Measurements from ENCODE around the gene SZT2.

SZT2 gene

DNA sequence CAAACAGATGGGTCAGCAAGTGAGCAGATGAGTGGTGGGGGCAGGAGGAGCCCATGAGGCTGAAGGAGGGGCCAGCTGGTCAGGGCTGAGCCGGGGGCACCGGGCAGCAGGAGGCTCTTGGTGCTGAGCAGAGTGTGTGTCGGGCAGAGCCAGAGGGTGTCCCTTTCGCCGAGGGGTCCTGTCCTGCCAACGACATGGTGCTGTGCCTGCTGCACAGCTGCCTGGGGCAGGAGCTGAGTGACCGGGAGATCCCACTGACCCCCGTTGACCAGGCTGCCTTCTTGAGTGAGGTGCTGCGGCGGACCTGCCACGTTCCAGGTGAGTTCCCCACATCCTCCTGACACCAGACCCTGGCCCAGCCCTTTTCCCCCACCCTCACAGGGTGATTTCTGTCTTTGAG, 36.5 kb downstream of the SZT2 start:
- DNase-seq: no peak

DNA sequence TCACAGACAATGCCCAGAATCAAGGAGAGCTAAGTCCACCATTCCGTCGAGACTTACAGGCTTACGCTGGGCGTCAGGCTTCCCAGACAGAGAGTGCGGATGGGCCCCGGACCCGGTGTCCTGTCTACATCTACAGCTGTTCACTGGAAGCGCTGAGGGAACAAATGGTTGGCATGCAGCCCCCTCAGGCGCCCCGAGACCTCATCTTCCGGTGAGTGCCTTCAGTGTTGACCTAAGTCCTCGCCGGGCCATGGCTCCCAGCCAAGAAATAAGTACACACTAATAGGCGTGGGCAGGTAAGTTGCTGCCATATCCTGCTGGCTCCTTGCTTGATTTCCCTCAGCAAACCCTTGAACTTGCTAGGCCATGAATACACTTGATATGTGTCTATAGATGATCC, 37.8 kb downstream of the SZT2 start:
- no peak for DNase-seq

DNA sequence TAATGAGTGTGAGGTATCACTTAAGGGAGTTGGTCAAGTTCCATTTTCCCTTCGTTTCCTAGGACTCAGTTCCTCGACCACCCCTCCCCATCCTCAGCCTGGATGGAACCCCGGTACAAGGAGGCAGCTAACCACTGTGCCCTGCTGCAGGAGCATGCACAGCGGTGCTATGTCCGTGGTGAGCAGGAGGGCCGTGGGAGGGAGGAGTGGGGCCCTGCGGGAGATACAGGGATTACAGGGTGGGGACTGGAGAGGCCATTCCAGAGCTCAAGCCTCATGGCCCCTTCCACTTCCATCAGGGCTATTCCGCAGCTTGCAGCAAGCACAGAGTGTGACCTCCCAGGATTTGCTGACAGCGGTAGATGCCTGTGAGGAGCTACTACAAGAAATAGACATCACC, 38.2 kb downstream of the SZT2 start:
- DNase-seq: no peak

DNA sequence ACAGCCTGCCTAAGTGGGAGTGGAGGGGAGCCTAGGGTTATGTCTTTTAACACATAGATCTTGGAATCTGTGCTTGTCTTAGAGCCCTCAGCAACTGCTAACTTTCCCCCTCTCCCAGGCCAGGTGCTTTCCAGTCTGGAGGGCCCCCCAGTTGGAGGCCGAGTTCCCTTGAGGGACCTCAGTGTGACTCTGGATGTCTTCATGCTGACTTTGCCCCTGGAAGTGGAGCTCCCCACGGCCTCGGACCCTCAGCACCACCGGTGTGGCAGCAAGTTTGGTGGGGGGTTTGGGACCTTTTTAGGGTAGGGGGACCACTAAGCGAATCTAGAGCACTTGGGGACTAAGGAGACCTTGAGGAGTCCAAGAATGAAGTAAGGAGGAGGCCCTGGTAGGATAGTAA, 41.1 kb downstream of the SZT2 start:
- no peak for DNase-seq

DNA sequence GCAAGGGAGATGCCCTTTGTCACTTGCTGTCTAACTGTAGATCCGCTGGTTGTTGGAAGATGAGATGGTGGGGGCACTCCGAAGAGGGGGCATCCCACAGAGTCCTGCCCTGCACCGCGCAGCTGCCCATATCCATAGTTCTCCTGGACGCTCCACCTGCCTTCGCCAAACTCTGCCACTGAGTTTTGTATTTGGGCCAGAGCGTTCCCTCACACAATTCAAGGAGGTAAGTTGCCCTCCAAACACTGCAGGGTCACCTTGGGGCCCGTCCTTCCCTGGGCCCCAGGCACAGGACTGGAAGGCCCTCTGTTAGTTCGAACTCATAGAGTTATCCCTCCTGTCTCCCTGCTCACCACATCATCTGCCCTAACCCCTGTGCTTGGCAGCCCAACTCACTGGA, 42.0 kb downstream of the SZT2 start:
- DNase-seq: no peak

DNA sequence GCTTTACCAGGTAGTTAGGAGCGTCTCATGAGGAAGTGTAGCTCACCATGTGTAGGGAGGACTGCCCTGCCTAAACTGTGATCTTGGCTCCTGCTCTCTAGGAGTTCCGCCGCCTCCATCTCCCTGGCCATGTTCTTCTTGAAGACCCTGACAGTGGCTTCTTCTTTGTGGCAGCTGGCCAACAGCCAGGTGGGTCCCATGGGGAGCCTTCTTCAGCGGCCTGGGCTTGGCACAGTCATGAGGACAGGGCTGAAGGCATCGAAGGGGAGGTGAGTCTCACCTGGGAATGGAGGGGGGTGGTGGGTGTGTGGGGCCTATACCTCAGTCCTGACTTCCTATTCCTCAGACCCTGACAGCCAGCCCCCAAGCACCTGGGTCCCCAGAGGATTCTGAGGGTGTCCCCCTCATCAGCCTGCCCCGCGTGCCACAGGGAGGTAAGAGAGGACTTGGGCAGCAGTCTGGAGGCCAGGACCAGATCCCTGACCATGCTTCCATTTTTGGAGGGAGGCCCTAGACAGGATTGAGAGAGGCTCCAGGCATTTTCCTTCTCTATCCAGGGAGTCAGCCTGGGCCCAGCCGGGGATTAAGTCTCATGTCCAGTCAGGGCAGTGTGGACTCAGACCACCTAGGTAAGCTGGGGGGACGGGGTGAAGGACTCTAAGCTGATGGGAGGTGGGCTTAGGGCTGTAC, 42.6 kb downstream of the SZT2 start:
- no peak for DNase-seq

DNA sequence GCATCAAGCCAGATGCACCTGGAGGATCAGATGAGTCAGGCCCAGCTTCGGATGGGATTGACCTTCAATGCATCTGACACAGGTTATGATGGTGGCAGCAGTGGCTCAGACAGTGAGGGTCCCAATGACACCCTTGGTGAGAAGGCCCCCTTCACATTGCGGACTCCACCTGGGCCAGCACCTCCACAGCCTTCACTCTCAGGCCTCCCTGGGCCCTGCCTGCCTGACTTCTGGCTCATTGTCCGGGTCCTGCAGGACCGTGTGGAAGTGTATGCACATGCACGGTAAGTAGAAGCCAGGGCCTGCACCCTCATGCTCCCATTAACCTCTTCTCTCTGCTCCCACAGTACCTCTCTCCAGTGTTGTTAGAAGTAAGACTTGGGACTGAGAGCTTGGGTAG, 43.2 kb downstream of the SZT2 start:
- no peak for DNase-seq

DNA sequence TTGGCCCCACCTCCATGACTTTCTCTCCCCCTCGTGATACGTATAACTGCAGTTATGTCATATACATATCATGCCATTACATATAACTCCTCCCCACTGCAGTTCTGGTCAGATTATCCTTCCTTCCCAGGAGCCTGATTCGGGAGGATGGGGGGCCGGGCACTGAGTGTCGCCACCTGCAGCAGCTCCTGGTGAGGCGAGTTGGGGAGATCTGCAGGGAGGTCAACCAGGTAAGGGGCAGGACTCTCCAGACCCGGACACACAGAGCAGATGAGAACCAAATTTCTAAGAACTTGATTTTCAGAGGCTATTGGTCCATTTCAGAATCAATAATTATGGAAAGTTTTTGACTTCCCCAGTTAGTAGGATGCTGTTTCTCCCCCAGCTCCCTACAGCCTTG, 44.6 kb downstream of the SZT2 start:
- no peak for DNase-seq

DNA sequence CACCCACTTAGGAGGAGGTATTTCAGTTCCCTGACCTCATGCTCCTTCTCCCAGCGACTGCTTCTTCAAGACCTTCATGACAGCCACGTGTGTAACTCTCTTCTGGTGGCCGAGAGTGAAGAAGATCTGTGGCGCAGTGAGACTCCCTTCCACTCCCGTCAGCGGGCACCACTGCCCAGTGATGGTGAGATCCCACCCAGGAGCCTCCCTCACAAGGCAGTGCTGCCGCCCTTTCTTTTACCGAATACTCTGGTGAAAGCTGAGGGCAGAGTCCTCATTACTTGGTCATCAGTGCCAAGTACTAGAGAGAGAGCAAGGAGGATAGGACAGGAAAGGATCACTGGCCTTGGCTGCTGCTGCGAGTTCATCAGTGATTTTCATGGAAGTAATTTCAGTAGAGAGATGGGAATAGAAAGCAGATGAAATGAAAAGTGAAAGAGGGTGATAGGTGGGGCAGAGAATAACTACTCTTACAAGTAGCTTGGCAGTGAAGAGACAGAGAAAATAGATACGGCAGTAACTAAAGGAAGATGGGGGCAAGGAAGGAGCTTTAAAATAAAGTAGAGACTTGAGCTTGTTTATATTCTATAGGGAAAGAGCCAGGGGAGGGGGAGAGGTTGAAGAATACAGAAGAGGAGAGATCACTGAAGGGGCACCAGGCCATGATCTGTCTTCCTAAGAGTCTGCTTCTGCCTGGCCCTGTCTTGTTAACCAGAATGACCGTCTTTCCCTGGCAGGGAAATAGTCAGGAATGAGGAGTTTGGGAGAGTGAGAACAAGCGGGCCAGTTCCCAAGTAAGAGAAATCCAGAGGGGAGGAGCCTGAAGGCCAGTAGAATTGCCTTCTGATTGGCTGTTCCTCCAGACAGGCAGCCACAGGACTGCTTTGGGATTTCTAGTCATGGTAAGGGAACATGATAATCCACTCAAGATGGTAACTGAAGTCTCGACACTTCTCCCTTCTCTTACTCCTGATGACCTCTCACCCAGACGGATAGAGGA, 45.7 kb downstream of the SZT2 start:
- no peak for DNase-seq

DNA sequence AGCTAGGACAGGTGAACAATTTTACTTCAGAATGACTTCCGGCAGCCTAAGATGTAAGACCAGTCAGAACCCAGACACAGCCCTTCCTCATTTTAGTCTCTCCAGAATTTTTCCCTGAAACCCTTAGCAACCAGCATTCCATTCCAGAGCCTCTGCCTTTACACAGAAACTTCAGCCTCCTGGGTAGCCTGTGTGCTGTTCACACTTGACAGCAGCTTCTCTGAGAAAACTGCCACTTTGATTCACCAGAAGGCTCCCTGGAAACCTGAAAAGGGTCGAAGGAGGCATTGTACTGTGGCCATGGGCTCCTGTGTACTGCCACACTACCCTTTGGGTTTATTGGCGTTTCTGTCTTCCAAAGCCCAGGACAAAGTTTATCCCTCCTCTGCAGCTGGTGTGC, 46.7 kb downstream of the SZT2 start:
- no peak for DNase-seq

DNA sequence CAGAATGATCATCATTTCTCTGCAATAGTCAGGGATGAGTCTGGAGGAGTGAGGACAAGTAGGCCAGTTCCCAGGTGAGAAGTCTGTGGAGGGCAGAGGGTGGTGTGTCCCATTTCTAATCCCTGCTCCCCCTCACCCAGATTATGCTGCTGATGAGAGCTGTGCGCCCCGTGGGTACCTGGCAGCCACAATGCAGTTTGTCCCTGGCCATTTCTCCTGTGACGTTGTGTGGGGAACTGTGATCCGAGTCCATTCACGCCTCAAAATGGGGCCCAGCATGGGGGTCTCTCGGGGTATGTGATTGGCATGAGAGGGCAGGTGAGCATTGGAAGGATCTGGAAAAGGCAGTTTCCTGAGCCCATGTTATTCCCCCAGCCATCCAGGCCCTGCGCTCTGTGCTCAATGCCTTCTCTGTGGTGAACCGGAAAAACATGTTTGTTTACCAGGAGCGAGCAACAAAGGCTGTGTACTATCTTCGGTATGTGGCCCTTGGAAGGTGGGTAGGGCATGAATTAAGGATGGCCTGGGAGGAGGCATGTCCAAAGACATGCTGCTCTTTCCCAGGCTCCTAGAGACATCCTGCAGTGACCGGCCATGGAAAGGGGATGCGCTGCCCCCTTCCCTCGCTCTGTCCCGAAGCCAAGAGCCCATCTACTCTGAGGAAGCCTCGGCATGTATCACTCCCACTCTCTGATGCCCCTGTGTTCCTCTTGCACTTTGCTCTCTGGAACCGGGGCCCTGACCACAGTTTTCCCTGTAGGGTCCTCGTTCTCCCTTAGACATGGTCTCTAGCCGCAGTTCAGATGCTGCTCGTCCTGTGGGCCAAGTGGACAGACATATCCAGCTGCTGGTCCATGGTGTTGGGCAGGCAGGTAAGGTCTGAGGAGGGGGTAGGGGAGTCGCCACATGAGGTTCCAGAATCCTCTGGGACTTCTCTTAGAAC, 47.6 kb downstream of the SZT2 start:
- no peak for DNase-seq

DNA sequence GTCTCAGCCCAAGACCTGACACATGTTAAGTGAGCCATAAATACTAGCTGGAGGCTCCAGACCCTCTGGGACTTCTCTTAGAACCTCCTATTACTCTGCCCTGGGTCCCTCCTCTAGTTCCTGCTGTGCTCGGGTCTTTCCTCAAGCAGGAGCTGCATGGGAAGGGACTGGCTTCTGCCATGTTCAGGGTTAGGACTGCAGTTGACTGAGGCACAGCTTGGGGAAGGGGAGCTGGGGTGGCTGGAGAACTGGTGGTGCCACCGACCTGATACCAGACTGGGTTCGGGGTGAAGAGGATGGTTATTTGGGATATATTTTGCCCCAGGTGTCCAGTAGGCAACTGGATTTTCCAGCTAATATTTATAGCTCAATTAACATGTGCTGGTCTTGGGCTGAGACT, 48.3 kb downstream of the SZT2 start:
- DNase-seq: no peak

DNA sequence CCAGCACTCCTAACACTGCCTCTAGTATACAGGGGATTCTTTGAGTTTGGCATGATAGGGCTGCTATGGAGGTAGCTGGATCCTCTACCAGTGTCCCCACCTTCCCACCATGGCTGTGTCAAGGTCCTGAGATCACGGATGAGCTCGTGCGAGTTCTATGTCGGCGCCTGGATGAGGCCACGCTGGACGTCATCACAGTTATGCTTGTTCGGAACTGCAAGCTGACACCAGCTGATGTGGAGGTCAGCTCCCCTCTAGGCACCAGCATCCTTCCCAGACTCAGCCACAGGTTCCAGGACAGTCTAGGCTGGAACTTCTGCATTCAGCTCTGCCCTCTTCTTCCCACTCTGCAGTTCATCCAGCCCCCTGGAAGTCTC, 48.9 kb downstream of the SZT2 start:
- DNase-seq: no peak

DNA sequence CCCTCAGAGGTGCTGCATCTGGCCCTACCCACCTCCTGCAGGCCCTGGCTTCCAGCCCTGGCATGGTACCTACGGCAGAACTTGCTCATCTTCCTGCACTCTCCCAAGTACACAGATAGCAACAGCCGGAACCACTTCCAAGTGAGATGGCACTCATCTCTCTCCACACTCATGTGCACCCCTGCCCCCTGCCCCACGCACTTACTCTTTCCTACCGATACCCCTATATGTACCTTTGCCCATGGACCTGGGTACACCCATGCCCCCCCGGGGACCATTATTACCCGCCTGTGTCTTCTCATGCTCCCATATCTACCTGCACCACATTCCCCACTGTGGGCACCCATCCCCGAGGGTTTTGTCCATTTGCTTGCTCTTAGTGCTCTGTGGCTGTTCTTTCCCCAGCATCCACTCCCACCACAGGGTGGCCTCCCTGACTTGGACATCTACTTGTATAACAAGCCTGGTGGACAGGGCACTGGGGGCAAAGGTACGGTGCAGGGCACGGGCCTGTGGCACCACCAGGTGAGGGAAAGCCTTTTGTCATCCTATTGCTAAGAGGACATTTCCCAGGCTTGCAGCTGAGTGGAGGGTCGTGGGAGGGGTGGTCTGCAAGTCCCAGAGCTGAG, 49.4 kb downstream of the SZT2 start:
- no peak for DNase-seq

DNA sequence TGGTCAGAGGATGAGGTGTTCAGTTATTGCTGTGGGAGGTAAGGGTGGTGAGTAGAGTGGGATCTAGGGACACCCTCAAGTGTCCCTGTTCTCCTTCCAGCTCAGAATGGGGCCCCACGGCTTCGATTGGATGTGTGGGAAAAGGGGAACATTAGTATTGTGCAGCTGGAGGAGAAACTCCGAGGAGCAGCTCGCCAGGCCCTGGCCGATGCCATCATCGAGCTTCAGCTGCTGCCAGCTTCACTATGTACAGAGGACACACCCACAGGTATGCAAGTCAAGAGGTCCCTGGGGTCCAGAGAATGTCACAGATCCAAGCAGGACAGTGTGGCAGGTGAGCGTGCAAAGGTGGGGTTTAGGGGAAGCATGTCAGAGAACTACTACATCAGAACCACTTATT, 50.1 kb downstream of the SZT2 start:
- no peak for DNase-seq

DNA sequence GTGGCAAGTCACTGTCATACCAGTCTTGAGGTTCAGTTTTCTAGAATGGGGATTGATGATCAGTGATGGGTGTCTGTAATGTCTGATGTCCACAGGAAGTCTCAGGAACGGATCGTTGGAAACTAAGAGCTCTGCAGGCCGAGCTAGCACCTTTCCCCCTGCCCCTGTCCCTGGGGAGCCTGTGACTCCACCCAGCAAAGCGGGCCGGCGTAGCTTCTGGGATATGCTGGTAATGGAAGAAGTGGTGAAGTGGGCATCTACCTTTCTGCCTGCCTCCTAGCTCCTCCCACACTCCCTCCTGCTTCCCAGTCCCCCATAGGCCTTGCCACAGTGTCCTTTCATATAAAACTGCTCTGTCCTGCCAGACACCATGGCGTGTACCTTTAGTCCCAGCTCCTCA, 50.7 kb downstream of the SZT2 start:
- DNase-seq: no peak

DNA sequence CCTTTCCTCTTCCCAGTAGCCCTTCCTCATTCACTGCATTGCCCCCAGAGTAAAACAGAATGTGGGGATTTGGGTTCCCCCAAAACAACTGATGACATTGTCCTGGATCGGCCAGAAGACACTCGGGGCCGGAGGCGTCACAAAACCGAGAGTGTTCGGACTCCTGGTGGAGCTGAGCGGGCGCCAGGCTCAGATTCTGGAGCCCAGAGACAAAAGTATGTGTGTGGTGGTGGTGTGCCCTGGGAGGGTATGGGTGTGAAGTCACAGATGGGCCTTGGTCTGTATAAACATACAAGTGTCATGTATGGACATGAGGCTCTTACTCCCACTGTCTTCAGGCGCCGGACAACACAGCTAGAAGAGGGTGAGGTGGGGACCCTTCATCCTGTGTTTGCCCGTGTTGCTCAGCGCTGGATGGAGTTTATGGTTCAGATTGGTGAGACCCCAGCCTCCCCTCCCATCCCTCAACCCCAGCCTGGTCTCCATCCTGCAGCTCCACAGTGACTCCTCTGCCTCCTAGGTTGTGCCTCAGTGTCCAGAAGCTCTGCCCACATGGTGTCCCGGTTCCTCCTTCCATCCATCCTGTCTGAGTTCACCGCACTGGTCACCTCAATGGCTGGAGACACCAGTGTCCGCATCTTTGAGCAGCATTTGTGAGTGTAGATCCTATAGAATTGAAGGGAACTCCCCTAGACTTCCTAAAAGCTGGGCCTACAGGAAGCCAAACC, 51.6 kb downstream of the SZT2 start:
- DNase-seq: no peak

DNA sequence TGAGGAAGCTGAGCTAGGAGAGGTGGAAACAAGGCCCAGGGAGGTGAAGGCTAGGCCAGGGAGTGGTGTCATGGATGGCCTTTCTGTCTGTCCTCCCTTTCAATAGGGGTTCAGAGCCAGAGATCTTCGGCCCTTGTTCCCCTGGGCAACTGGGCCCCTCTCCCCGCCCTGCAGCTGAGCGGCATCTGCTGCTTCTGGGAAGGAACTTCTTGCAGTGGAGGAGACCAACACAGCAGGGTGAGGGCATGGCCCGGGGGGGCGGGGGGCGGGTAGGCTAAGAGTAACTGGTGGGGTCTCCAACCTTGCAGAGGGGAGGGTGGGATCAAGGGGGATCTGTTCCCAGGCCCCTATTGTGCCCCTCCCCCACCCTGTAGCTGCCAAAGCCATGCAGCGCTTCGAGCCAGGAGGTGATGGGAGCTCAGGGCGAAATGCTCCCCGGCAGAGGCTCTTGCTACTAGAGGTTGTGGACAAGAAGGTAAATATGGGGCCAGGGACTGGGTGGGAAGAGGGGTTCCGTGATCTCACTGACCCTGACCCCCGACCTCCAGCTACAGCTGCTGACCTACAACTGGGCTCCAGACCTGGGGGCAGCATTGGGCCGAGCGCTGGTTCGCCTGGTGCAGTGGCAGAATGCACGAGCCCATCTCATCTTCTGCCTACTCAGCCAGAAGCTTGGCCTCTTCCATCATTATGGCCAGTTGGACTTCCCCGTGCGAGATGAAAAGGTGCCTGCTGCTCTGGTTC, 52.4 kb downstream of the SZT2 start:
- DNase-seq: no peak

DNA sequence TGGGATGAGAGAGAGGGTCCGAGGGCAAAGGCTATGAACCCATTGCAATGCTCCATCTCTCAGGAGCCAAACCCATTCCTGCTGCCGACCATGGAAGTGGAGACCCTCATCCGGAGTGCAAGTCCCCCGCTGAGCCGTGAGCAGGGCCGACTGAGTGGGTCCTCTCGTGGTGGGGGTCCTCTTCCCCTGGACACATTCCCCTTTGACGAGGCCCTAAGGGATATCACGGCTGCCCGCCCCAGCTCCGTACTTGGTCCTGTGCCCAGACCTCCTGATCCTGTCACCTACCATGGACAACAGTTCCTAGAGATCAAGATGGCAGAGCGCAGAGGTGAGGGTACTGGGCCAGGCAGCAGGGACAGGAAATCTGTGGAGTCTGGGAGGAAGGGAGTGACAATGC, 53.1 kb downstream of the SZT2 start:
- no peak for DNase-seq

DNA sequence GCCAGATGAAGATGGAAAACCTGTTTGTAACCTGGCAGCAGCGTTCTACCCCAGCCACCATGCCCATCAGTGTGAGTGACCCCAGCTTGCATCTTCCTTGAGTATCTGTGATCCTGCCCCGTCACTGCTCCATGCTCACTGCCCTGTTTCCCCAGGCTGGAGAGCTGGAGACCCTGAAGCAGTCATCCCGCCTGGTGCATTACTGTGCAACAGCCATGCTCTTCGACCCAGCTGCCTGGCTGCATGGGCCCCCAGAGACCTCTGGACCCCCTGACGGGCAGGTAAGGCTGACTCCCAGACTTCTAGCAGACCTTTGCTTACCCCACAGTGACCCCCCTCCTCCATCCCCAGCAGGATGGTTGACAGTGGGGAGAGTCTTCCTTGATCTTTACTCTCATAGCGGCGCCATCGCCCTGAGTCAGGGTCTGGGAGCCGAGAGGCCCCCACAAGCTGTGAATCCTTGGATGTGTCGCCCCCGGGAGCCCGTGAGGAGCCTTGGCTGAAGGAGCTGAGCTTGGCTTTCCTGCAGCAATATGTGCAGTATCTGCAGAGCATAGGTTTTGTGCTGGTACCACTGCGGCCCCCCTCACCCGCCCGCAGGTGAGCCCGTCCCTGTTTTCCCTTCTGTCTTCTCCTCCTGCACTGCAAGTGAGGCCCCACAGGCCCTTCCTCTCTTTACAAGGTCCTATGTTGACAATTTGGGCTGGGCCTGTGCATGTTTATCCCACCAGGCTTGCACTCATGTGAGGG, 53.7 kb downstream of the SZT2 start:
- DNase-seq: no peak

All from CD4-positive, alpha-beta T cell treated with Interleukin-10 for 1 hour (primary cell).